Upper lobe of left lung (tissue), 6 donors: ENCODE results near the gene FLNB. TPM values are rescaled to one million over a fixed set of nuclear protein-coding genes. Genes with fewer than 3 reads are reported as not detected.

Experiments used
- ATAC-seq, 2 donors: fragments of 200-7000 bp; cut with Tn5 transposase; one replicate each; pipeline ENCODE4 v1.9.1; 2022; ENCODE audit warnings: mild to moderate bottlenecking in 2 of 2, moderate library complexity in 2 of 2; ENCODE audit not compliant: low FRiP score in 2 of 2
- DNase-seq, 2 donors: peaks; one replicate each; pipeline ENCODE4 v3.0.0-alpha.2; 2019 to 2020
- H3K27ac ChIP-seq, 4 donors: fragments of 200-600 bp; sonication (generic); one replicate each; pipeline ENCODE4 v1.5.1; 2016 to 2019
- H3K27me3 ChIP-seq, 4 donors: fragments of 200-600 bp; sonication (generic); one replicate each; pipeline ENCODE4 v1.5.1; 2017 to 2019
- H3K36me3 ChIP-seq, 4 donors: fragments of 200-600 bp; sonication (generic); one replicate each; pipeline ENCODE4 v1.5.1; 2016 to 2019
- H3K4me1 ChIP-seq, 4 donors: fragments of 200-600 bp; sonication (generic); one replicate each; pipeline ENCODE4 v1.5.1; 2018 to 2019
- H3K4me3 ChIP-seq, 4 donors: fragments of 200-600 bp; sonication (generic); one replicate each; pipeline ENCODE4 v1.5.1; 2017 to 2019; ENCODE audit warnings: mild to moderate bottlenecking in 2 of 4, moderate library complexity in 1 of 4
- H3K9me3 ChIP-seq, 4 donors: fragments of 200-600 bp; sonication (generic); one replicate each; pipeline ENCODE4 v1.5.1; 2018 to 2019
- EP300 ChIP-seq, 4 donors: sonication (generic); formaldehyde crosslinking; IDR thresholded peaks; one replicate each; pipeline ENCODE4 v1.5.1; 2017; ENCODE audit warnings: antibody characterized with exemption in 4 of 4, control low read depth in 2 of 4
- POLR2A ChIP-seq, 4 donors: fragments of 450-650 bp; IDR thresholded peaks; one replicate each; pipeline ENCODE4 v1.5.1; 2016 to 2017; ENCODE audit warnings: antibody characterized with exemption in 4 of 4, mild to moderate bottlenecking in 2 of 4
- POLR2AphosphoS5 ChIP-seq, 2 donors: sonication (generic); formaldehyde crosslinking; IDR thresholded peaks; one replicate each; pipeline ENCODE4 v1.5.1; 2017; ENCODE audit warnings: antibody characterized with exemption in 2 of 2
- WGBS, 2 donors: methylation state at CpG; one replicate each; pipeline ENCODE4 v1.1.5; 2017 to 2018; 5-methylcytosine and 5-hydroxymethylcytosine counted together
- total RNA-seq, 6 donors: library from RNA; depleted of rRNA in 4 of 6; stranded (reverse); fragments of >200 nt in 4 of 6; gene quantifications; one replicate each; pipeline versions ENCODE4 v1.1.0 to v1.2.1, GENCODE V29; 2016 to 2021
- TF ChIP-seq, protein P1 (sequence below), 6 experiments: fragments of 450-650 bp in 4 of 6; fragments of 200-600 bp in 2 of 6; sonication (generic) in 2 of 6; IDR thresholded peaks; one replicate each; pipeline ENCODE4 v1.5.1; 2016 to 2019; ENCODE audit warnings: antibody characterized with exemption in 6 of 6
- donor health status: DM: no; HTN: no; CAD: no; lungs with moderate emphysema.
- donor health status: DM: no; HTN: yes; CAD: no; lungs with severe emphysema.

FLNB gene
- total RNA-seq, 6 donors from 2014 or later = 101 to 193 (median 127) TPM

DNA sequence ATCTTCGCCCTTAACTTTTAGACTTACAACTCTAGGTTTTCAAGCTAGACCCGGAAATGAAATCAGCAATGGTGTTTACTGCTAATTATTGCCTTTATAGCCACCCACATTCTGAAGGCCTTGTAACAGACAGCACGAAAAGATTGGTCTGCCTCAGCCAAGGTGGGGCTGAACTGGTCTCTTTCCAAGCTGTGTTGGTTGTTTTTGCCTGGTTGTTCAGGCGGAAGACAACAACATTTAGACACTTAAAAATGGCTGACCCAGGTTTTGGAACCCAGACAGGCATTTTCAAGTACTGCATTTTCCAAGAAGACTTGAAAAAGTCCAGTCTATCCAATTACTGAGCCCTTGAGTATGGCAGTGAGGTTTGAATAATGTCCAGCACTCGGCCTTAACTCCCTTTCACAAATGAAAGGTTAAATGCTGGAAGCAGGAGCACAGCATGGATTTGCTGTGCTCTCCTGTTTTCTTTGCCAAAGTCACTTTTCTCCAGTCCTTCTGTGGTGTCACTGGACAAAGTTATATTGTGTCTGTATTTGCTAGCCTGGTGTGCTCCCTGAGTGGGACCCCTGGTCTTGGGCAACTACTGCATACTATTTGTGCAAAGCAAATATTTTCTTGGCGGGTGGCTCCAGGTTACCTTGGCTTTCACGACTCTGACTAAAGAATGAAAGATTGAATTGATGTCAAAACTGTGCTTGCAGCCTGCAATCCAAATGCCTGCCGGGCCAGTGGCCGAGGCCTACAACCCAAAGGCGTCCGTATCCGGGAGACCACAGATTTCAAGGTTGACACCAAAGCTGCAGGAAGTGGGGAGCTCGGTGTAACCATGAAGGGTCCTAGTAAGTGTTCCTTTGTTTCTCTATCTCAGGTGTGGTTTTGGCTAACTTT lies 93.5 kb downstream of the FLNB start:
- no peak for DNase-seq
- Histone ChIP-seq H3K27me3 (no peaks in the 10 kb centered on the region), H3K9me3 (no peaks in the 10 kb centered on the region), H3K4me1 (peaks cover 0 to 21% (median 5%) of the 10 kb centered on the region in 4 donors), H3K36me3 (peaks cover 1 to 97% (median 34%) of the 10 kb centered on the region in 4 donors), H3K4me3 (no peak overlapping the region), H3K27ac (peak overlapping the region; percentile 2 to 50 (median 26))
- WGBS, 2 donors = 71 to 90% methylated on average over 13 of the region's 13 CpGs
- peak in 1 of 2 donors; percentile 61 for ATAC-seq
- no peak for TF ChIP-seq POLR2AphosphoS5 (IDR thresholded peaks at IDR 0.05)
- TF ChIP-seq, protein P1, sequence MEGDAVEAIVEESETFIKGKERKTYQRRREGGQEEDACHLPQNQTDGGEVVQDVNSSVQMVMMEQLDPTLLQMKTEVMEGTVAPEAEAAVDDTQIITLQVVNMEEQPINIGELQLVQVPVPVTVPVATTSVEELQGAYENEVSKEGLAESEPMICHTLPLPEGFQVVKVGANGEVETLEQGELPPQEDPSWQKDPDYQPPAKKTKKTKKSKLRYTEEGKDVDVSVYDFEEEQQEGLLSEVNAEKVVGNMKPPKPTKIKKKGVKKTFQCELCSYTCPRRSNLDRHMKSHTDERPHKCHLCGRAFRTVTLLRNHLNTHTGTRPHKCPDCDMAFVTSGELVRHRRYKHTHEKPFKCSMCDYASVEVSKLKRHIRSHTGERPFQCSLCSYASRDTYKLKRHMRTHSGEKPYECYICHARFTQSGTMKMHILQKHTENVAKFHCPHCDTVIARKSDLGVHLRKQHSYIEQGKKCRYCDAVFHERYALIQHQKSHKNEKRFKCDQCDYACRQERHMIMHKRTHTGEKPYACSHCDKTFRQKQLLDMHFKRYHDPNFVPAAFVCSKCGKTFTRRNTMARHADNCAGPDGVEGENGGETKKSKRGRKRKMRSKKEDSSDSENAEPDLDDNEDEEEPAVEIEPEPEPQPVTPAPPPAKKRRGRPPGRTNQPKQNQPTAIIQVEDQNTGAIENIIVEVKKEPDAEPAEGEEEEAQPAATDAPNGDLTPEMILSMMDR (IDR thresholded peaks at IDR 0.05) = no peak
- TF ChIP-seq EP300 (IDR thresholded peaks at IDR 0.05) = no peak
- no peak for TF ChIP-seq POLR2A (IDR thresholded peaks at IDR 0.05)

DNA sequence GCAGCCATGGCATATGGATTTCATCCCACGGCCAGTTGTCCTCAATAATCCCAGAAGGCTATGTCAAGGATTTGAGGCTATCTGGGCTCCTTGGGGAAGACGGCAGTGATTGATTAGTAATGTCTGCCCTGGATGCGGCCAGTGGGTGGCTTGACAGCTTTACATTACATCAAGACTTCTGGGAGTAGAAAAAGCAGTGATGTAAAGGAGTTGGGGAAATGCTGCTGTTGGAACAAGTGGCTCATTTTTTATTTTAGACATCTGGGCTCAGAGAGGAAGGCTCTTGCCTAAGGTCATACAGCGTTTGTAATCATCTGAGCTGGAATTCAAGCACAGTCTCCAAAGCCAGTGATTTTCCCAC lies 94.1 kb downstream of the FLNB start:
- ATAC-seq (no peak), DNase-seq (no peak)
- no peak overlapping the region for H3K4me3 ChIP-seq
- 81% methylated on average over 4 of the region's 4 CpGs for WGBS, 2 donors
- H3K9me3 ChIP-seq = no peaks in the 10 kb centered on the region
- H3K27me3 ChIP-seq = no peaks in the 10 kb centered on the region
- H3K4me1 ChIP-seq = peaks cover 0 to 21% (median 5%) of the 10 kb centered on the region in 4 donors
- H3K27ac ChIP-seq = peak overlapping the region in 3 of 4 donors; percentile 2 to 50 (median 19)
- TF ChIP-seq, protein P1 (IDR thresholded peaks at IDR 0.05) = no peak
- no peak for TF ChIP-seq POLR2A (IDR thresholded peaks at IDR 0.05)
- TF ChIP-seq POLR2AphosphoS5 (IDR thresholded peaks at IDR 0.05) = no peak
- TF ChIP-seq EP300 (IDR thresholded peaks at IDR 0.05) = no peak
- peaks cover 3 to 96% (median 35%) of the 10 kb centered on the region in 4 donors for H3K36me3 ChIP-seq

DNA sequence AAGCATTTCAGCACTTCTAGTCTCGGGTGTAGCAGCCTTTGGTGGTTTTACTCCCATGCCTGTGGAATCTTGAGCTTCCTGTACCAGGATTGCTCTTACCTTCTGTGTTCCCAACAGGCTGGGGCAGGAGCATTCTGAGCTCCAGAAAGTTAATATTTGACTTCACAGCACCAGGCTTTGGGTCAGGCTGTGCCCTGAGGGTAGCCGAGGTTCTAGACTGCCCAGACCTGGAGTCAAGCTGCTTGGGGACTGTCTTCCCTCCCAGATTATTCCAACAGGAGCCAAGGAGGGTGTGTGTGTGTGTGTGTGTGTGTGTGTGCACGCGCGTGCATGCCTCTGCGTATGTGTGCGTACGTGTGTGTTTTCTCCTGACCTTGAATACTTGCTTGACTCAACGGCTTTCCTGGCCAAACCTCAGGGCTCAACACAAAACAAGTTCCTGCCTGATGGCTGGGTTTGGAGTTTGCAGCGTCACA lies 94.8 kb downstream of the FLNB start:
- Histone ChIP-seq H3K4me3 (no peak overlapping the region), H3K27me3 (no peaks in the 10 kb centered on the region), H3K36me3 (peaks cover 3 to 96% (median 31%) of the 10 kb centered on the region in 4 donors), H3K9me3 (no peaks in the 10 kb centered on the region), H3K27ac (peak overlapping the region in 3 of 4 donors; percentile 2 to 50 (median 19)), H3K4me1 (peaks cover 0 to 21% (median 5%) of the 10 kb centered on the region in 4 donors)
- DNase-seq = no peak
- peak; percentile 8 to 22 for ATAC-seq
- no peak for TF ChIP-seq POLR2AphosphoS5 (IDR thresholded peaks at IDR 0.05)
- TF ChIP-seq POLR2A (IDR thresholded peaks at IDR 0.05) = no peak
- TF ChIP-seq, protein P1 (IDR thresholded peaks at IDR 0.05) = no peak
- no peak for TF ChIP-seq EP300 (IDR thresholded peaks at IDR 0.05)
- 82 to 89% methylated on average over 10 of the region's 10 CpGs for WGBS, 2 donors

DNA sequence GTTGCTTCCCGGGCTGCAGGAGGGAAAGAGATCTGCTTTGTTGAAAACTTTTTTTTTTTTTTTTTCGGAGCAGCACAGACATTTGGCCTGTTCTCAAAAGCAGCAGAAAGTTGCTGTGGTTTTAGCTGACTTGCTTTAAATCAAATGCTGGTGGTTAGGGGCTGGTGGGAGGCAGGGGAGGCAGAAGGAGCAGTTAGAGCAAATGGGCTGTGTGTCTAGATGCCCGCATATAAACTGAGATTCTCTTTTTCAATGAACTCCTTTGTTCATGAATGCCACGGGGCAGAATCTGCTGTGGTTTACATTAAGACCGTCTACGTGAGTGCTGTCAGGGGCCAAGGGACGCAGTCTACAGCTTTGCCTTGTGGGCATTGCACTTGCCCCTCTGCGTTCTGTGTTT lies 95.9 kb downstream of the FLNB start:
- H3K9me3 ChIP-seq = no peaks in the 10 kb centered on the region
- no peak for ATAC-seq
- no peak for DNase-seq
- H3K27me3 ChIP-seq = no peaks in the 10 kb centered on the region
- TF ChIP-seq POLR2AphosphoS5 (IDR thresholded peaks at IDR 0.05) = no peak
- no peak for TF ChIP-seq POLR2A (IDR thresholded peaks at IDR 0.05)
- TF ChIP-seq EP300 (IDR thresholded peaks at IDR 0.05) = no peak
- TF ChIP-seq, protein P1 (IDR thresholded peaks at IDR 0.05) = no peak
- no peak overlapping the region for H3K27ac ChIP-seq
- H3K4me3 ChIP-seq = no peak overlapping the region
- peaks cover 5 to 96% (median 25%) of the 10 kb centered on the region in 4 donors for H3K36me3 ChIP-seq
- WGBS, 2 donors = 90 to 92% methylated on average over 8 of the region's 8 CpGs
- H3K4me1 ChIP-seq = peaks cover 0 to 21% (median 5%) of the 10 kb centered on the region in 4 donors
